HFF-Myc (cell line): ENCODE measurements around the gene FTL.
"Not testable (repeated sequence)": the region's sequence is repeated elsewhere in the genome, so short reads cannot be mapped to it uniquely, and the experiment has no call there.

ENCODE experiments used
- DNase-seq: peaks from one replicate; pipeline ENCODE4 v3.0.0-alpha.2; 2011; ENCODE audit warnings: low read depth; ENCODE audit errors: extremely low read depth
- H3K4me3 ChIP-seq: replicated peaks from 2 replicates; pipeline ENCODE4 v1.5.1; 2011; ENCODE audit warnings: low read depth, mild to moderate bottlenecking, control low read depth, low read length
- TF ChIP-seq, protein P1 (sequence below): IDR thresholded peaks from 2 replicates; pipeline ENCODE4 v1.5.1; 2012; ENCODE audit warnings: mild to moderate bottlenecking, low read depth, low read length, control low read depth; ENCODE audit errors: missing control alignments

FTL gene

DNA sequence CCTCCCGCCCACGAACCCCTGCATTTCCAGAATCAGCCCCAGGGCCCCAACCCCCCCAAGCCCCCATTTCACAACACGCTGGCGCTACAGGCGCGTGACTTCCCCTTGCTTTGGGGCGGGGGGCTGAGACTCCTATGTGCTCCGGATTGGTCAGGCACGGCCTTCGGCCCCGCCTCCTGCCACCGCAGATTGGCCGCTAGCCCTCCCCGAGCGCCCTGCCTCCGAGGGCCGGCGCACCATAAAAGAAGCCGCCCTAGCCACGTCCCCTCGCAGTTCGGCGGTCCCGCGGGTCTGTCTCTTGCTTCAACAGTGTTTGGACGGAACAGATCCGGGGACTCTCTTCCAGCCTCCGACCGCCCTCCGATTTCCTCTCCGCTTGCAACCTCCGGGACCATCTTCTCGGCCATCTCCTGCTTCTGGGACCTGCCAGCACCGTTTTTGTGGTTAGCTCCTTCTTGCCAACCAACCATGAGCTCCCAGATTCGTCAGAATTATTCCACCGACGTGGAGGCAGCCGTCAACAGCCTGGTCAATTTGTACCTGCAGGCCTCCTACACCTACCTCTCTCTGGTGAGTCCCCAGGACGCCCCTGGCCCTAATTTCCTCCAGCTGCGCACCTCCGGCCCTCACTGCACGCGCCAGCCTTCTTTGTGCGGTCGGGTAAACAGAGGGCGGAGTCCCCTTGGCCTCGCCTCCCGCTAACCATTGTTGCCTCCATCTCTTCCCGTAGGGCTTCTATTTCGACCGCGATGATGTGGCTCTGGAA, at the start of gene FTL:
Gene FTL, plus strand, starts transcription at position 270 of the 766 bp plus-strand sequence. Its CDS starts 199 bp downstream, at position 469.
- peak within 1 kb of the TSS; percentile 91 for H3K4me3 ChIP-seq
- TF ChIP-seq, protein P1, sequence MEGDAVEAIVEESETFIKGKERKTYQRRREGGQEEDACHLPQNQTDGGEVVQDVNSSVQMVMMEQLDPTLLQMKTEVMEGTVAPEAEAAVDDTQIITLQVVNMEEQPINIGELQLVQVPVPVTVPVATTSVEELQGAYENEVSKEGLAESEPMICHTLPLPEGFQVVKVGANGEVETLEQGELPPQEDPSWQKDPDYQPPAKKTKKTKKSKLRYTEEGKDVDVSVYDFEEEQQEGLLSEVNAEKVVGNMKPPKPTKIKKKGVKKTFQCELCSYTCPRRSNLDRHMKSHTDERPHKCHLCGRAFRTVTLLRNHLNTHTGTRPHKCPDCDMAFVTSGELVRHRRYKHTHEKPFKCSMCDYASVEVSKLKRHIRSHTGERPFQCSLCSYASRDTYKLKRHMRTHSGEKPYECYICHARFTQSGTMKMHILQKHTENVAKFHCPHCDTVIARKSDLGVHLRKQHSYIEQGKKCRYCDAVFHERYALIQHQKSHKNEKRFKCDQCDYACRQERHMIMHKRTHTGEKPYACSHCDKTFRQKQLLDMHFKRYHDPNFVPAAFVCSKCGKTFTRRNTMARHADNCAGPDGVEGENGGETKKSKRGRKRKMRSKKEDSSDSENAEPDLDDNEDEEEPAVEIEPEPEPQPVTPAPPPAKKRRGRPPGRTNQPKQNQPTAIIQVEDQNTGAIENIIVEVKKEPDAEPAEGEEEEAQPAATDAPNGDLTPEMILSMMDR, result no peak
- DNase-seq, result no peak

DNA sequence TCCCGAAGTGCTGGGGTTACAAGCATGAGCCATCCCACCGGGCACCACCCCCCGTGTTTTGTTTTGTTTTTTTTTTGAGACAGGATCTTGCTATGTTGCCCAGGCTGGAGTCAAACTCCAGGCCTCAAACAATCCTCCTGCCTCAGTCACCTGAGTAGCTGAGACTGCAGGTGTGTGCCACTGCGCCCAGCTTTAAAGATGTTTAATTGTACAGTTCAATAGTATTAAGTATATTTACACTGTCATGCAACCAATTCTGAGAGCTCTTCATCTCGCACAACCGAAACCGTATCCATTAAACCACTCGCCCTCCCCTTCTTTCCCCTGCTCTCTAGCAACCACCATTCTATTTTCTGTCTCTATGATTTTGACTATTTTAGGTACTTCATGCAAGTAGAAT, 49.4 kb upstream of the FTL start:
- no peak overlapping the region for H3K4me3 ChIP-seq
- TF ChIP-seq, protein P1, result no peak
- DNase-seq, result no peak

DNA sequence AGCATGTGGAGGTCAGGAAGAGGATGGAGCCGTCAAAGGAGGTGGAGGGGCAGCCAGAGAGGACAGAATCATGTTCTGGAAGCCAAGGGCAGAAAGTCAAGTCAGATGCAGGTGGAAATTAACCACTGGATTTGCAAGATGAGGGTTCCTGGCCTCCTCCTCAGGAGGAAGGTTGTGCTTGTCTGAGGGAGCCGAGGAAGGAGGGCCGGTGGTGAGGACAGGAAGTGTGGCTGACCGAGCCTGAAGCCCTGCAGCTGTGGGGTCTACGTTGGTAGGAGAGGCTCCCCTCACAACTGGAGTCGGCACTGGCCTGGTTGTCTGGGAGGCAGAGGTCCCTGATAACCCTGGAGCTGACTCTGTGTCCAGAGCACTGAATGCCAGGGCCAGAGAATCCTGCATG, 47.0 kb upstream of the FTL start:
- TF ChIP-seq, protein P1, result no peak
- no peak overlapping the region for H3K4me3 ChIP-seq
- no peak for DNase-seq

DNA sequence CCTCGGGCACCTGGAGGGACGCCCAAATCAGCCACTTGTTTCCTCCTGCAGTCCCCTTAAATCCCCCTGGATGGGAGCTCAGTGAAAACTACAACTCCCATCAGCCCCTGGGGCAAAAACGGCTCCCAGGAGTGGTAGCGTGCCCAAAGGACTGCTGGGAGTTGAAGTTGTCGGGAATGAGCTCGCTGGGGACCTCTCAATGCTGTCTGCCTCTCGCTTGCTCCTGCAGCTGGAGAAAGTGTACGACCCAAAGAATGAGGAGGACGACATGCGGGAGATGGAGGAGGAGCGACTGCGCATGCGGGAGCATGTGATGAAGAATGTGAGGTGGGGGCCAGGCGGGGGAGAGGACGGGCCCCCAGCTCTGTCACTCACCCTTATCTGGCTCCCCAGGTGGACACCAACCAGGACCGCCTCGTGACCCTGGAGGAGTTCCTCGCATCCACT, 46.3 kb upstream of the FTL start:
- TF ChIP-seq, protein P1, result no peak
- H3K4me3 ChIP-seq, result no peak overlapping the region
- DNase-seq, result no peak

DNA sequence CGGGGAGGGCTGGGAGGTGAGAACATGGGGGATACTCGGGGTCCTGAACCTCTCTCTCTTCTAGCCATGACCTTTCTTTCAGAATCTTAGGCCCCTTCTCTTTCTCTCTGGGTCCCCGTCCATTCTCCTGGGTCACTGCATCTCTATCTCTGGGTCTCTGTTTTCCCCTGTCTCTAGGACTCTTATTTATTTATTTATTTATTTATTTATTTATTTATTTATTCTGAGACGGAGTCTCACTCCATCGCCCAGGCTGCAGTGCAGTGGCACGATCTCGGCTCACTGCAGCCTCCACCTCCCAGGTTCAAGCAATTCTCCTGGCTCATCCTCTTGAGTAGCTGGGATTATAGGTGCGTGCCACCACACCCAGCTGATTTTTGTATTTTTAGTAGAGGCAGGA, 45.8 kb upstream of the FTL start:
- not testable (repeated sequence) for DNase-seq, H3K4me3 ChIP-seq

DNA sequence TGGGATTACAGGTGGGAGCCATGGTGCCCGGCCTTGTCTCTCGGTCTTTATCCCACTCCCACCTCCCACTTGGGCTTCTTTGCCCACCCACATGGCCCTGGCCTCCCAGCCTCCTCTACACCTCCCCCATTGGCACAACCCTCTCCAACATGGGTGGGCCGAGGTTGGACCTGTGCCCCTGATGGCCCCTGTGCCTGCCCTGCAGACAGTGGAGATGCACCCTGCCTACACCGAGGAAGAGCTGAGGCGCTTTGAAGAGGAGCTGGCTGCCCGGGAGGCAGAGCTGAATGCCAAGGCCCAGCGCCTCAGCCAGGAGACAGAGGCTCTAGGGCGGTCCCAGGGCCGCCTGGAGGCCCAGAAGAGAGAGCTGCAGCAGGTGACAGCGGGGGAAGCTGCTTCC, 44.2 kb upstream of the FTL start:
- no peak for DNase-seq
- TF ChIP-seq, protein P1, result no peak
- no peak overlapping the region for H3K4me3 ChIP-seq

DNA sequence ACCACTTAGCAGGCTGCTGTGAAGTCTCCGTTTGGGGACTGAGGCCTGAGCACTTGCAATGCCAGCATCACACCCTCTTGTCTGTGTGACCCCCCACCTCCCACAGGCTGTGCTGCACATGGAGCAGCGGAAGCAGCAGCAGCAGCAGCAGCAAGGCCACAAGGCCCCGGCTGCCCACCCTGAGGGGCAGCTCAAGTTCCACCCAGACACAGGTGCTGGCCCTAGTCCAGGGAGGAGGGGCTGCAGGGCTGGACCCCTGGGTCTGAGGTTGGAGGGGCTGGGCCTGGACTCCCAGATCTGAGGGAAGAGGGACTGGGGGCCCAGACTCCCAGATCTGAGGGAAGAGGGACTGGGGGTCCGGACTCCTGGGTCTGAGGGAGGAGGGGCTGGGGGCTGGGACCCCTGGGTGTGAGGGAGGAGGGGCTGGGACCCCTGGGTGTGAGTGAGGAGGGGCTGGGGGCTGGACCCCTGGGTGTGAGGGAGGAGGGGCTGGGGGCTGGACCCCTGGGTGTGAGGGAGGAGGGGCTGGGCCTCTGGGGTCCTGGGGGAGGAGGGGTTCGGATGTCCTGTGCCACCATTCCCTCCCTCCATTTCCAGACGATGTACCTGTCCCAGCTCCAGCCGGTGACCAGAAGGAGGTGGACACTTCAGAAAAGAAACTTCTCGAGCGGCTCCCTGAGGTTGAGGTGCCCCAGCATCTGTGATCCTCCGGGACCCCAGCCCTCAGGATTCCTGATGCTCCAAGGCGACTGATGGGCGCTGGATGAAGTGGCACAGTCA, 43.2 kb upstream of the FTL start:
- no peak for DNase-seq
- no peak overlapping the region for H3K4me3 ChIP-seq
- TF ChIP-seq, protein P1, result no peak
